Gastroesophageal sphincter (tissue), 4 donors: ENCODE measurements around the gene ARL5C. TPM values are rescaled to one million over a fixed set of nuclear protein-coding genes. Genes with fewer than 3 reads are reported as not detected.

ENCODE experiments used
- ATAC-seq: fragments of 150-250 bp; one replicate; pipeline ENCODE4 v1.9.1; 2016; ENCODE audit warnings: mild to moderate bottlenecking, moderate library complexity
- H3K27ac ChIP-seq, 4 donors: fragments of 200-600 bp; sonication (generic) in 3 of 4; 1 replicate in 3 of 4; 2 replicates in 1 of 4; pipeline ENCODE4 v1.5.1; 2016 to 2019
- H3K27me3 ChIP-seq: fragments of 200-600 bp; sonication (generic); one replicate; pipeline ENCODE4 v1.5.1; 2019
- H3K36me3 ChIP-seq, 2 donors: fragments of 200-600 bp; sonication (generic); one replicate each; pipeline ENCODE4 v1.5.1; 2019; ENCODE audit warnings: control low read depth in 1 of 2
- H3K4me1 ChIP-seq, 3 donors: fragments of 200-600 bp; sonication (generic); 1 replicate in 2 of 3; 2 replicates in 1 of 3; pipeline ENCODE4 v1.5.1; 2016 to 2019; ENCODE audit warnings: control low read depth in 2 of 3
- H3K4me3 ChIP-seq, 2 donors: fragments of 200-600 bp; sonication (generic); one replicate each; pipeline ENCODE4 v1.5.1; 2019; ENCODE audit warnings: mild to moderate bottlenecking in 1 of 2, moderate library complexity in 1 of 2
- H3K9me3 ChIP-seq, 3 donors: fragments of 200-600 bp; sonication (generic); one replicate each; pipeline ENCODE4 v1.5.1; 2017 to 2019; ENCODE audit warnings: control low read depth in 2 of 3
- EP300 ChIP-seq: sonication (generic); formaldehyde crosslinking; IDR thresholded peaks from one replicate; pipeline ENCODE4 v1.6.1; 2017; ENCODE audit warnings: antibody characterized with exemption, mild to moderate bottlenecking
- POLR2A ChIP-seq, 2 donors: fragments of 450-650 bp; IDR thresholded peaks; one replicate each; pipeline ENCODE4 v1.6.1; 2017; ENCODE audit warnings: antibody characterized with exemption in 2 of 2, mild to moderate bottlenecking in 2 of 2, moderate library complexity in 1 of 2
- POLR2AphosphoS5 ChIP-seq: sonication (generic); formaldehyde crosslinking; IDR thresholded peaks from one replicate; pipeline ENCODE4 v1.6.1; 2017; ENCODE audit warnings: antibody characterized with exemption
- WGBS, 2 donors: methylation state at CpG; one replicate each; pipeline ENCODE4 v1.1.5; 2018; ENCODE audit warnings: low coverage in 1 of 2; 5-methylcytosine and 5-hydroxymethylcytosine counted together
- total RNA-seq, 4 donors: library from RNA; depleted of rRNA; stranded (reverse); fragments of >200 nt; gene quantifications; one replicate each; pipeline ENCODE4 v1.1.0, GENCODE V29; 2016
- TF ChIP-seq, protein P1 (sequence below), 4 experiments: fragments of 200-600 bp in 2 of 4; fragments of 450-650 bp in 2 of 4; sonication (generic) in 1 of 4; IDR thresholded peaks; one replicate each; pipeline ENCODE4 v1.5.1; 2017 to 2019; ENCODE audit warnings: antibody characterized with exemption in 4 of 4, mild to moderate bottlenecking in 2 of 4, moderate library complexity in 2 of 4

ARL5C gene
- total RNA-seq, 4 donors from 2014 or later: not detected

DNA sequence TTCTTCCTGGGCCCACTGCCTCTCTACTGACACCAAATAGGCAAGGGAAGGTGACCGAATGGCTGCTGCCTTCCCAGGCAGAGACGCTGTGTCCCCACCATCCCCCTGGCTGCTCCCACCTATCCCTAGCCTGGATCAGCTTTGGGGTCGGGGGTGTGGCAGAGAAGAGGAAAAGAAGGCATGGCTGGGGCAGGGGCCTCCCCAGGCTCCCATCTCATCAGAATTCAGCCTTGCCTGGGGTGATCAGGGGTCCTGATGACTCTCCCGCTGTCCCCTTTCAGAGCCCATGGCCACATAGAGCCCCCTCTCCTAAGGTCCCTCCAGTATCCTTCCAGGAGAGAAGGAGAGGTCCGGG, 15.2 kb downstream of the ARL5C start:
- Histone ChIP-seq H3K4me3 (peak overlapping the region in 1 of 2 donors; percentile 67), H3K27ac (peak overlapping the region in 3 of 4 donors; percentile 65 to 90 (median 85)), H3K4me1 (peaks cover 0 to 47% (median 20%) of the 10 kb centered on the region in 3 donors), H3K27me3 (peaks cover 30% of the 10 kb centered on the region), H3K36me3 (no peaks in the 10 kb centered on the region), H3K9me3 (no peaks in the 10 kb centered on the region)
- TF ChIP-seq POLR2AphosphoS5: no peak
- TF ChIP-seq EP300: no peak
- TF ChIP-seq, protein P1, sequence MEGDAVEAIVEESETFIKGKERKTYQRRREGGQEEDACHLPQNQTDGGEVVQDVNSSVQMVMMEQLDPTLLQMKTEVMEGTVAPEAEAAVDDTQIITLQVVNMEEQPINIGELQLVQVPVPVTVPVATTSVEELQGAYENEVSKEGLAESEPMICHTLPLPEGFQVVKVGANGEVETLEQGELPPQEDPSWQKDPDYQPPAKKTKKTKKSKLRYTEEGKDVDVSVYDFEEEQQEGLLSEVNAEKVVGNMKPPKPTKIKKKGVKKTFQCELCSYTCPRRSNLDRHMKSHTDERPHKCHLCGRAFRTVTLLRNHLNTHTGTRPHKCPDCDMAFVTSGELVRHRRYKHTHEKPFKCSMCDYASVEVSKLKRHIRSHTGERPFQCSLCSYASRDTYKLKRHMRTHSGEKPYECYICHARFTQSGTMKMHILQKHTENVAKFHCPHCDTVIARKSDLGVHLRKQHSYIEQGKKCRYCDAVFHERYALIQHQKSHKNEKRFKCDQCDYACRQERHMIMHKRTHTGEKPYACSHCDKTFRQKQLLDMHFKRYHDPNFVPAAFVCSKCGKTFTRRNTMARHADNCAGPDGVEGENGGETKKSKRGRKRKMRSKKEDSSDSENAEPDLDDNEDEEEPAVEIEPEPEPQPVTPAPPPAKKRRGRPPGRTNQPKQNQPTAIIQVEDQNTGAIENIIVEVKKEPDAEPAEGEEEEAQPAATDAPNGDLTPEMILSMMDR (IDR thresholded peaks at IDR 0.05): no peak
- TF ChIP-seq POLR2A (IDR thresholded peaks at IDR 0.05): no peak
- 67% methylated on average over 3 of the region's 5 CpGs; no CpG with 5 or more reads in 1 of the 2 donors for WGBS, 2 donors
- no peak for ATAC-seq

DNA sequence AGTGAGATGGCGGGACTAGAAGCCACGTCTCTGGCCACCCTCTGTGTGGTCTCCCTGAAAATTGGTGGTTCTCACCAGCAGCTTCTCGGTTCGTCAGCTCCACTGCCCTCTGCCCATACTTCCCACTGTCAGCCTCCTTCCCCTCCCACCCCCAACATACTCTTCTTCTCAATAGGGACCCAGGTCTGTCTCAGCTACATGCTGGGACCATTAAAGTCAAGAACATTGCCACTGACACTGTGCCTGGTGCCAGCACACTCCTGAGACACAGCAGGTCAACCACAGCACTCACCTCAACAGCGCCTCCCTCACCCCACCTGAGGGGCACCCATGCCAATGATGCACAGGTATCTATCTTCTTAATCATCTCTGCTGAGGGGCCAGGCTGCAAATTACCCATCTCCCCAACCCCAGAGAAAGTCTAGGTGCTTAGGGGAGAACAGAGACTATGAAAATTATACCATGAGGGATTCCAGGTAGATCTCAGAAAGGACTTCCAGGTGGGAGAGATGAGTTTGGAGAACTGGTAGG, 15.8 kb downstream of the ARL5C start:
- Histone ChIP-seq H3K4me3 (peak overlapping the region in 1 of 2 donors; percentile 67), H3K27ac (peak overlapping the region in 2 of 4 donors; percentile 85 to 90), H3K36me3 (no peaks in the 10 kb centered on the region), H3K4me1 (peaks cover 0 to 52% (median 20%) of the 10 kb centered on the region in 3 donors), H3K9me3 (no peaks in the 10 kb centered on the region), H3K27me3 (peaks cover 30% of the 10 kb centered on the region)
- no peak for ATAC-seq
- TF ChIP-seq EP300 (no peak), POLR2A (IDR thresholded peaks at IDR 0.05) (no peak), POLR2AphosphoS5 (no peak)
- TF ChIP-seq, protein P1 (IDR thresholded peaks at IDR 0.05): no peak
- 63% methylated on average over 5 of the region's 5 CpGs; no CpG with 5 or more reads in 1 of the 2 donors for WGBS, 2 donors

- ATAC-seq: no peak
- Histone ChIP-seq H3K27ac (peak overlapping the region in 1 of 4 donors; percentile 5), H3K9me3 (no peaks in the 10 kb centered on the region), H3K4me3 (no peak overlapping the region), H3K27me3 (peaks cover 30% of the 10 kb centered on the region), H3K4me1 (peaks cover 0 to 55% (median 31%) of the 10 kb centered on the region in 3 donors), H3K36me3 (no peaks in the 10 kb centered on the region)
- WGBS, 2 donors: 67 to 73% methylated on average over 4 to 10 of the region's 13 CpGs
- TF ChIP-seq EP300: no peak
- TF ChIP-seq POLR2AphosphoS5: no peak
These were observed 18.5 kb downstream of the ARL5C start for GRCh38 chr17:39147221-39148185.

DNA sequence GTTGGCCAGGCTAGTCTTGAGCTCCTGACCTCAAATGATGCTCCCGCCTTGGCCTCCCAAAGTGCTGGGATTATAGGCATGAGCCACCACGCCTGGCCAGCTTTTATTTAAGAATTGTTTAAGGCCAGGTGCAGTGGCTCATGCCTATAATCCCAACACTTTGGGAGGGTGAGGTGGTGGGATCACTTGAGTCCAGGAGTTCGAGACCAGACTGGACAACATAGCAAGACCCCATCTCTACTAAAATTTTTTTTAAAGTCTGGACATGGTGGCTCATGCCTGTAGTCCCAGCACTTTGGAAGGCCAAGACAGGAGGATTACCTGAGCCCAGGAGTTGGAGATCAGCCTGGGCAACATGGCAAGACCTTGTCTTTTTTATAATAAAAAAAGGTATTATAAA, 19.7 kb downstream of the ARL5C start:
- Histone ChIP-seq H3K36me3 (no peaks in the 10 kb centered on the region), H3K27ac (no peak overlapping the region), H3K27me3 (peaks cover 22% of the 10 kb centered on the region), H3K4me1 (peaks cover 0 to 43% (median 22%) of the 10 kb centered on the region in 3 donors), H3K9me3 (no peaks in the 10 kb centered on the region), H3K4me3 (no peak overlapping the region)
- TF ChIP-seq POLR2A (IDR thresholded peaks at IDR 0.05) (no peak), POLR2AphosphoS5 (no peak), EP300 (no peak)
- TF ChIP-seq, protein P1 (IDR thresholded peaks at IDR 0.05): no peak
- no peak for ATAC-seq
- WGBS, 2 donors: 100% methylated on average over 2 of the region's 3 CpGs; no CpG with 5 or more reads in 1 of the 2 donors

DNA sequence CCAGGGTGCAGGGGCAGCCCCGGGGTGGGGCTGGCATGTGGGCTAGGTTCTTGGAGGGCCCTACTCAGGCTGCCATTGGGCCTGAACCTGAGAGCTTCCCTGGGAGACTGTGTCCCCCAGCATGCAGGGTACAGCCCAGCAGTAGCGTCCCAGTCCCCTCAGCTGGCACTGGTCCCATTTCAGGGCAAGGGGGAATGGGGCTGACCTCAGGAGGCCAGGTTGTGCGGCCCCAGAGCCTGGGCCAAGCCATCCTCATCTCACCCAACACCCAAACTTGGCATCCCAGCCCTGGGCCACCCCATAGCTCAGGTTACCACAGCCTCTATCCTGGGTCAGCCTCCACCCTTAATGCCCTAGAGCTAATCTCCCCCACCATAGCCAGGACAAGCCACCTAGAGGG, 20.8 kb downstream of the ARL5C start:
- H3K9me3 ChIP-seq: no peaks in the 10 kb centered on the region
- no CpG with 5 or more reads among the region's 3 CpGs for WGBS, 2 donors
- no peaks in the 10 kb centered on the region for H3K36me3 ChIP-seq
- H3K4me3 ChIP-seq: no peak overlapping the region
- peak overlapping the region in 2 of 4 donors; percentile 79 to 80 for H3K27ac ChIP-seq
- H3K27me3 ChIP-seq: peaks cover 10% of the 10 kb centered on the region
- H3K4me1 ChIP-seq: peaks cover 0 to 32% (median 11%) of the 10 kb centered on the region in 3 donors
- no peak for TF ChIP-seq POLR2AphosphoS5
- TF ChIP-seq EP300: no peak
- TF ChIP-seq, protein P1 (IDR thresholded peaks at IDR 0.05): no peak
- TF ChIP-seq POLR2A (IDR thresholded peaks at IDR 0.05): no peak
- ATAC-seq: no peak
